PC-3 (cell line): ENCODE data around the gene SRGAP1.
"Not testable (repeated sequence)": the region's sequence is repeated elsewhere in the genome, so short reads cannot be mapped to it uniquely, and the experiment has no call there.

Experiments used
- EZH2 ChIP-seq: fragments of 300-600 bp; sonication (generic); IDR thresholded peaks from one replicate; pipeline ENCODE4 v1.6.1; 2017; ENCODE audit warnings: antibody characterized with exemption, mild to moderate bottlenecking, low read length; ENCODE audit not compliant: unreplicated experiment
- TF ChIP-seq, protein P1 (sequence below): fragments of 300-600 bp; sonication (generic); conservative IDR thresholded peaks from 2 replicates; pipeline ENCODE4 v1.5.1; 2017; ENCODE audit warnings: antibody characterized with exemption, low read depth, mild to moderate bottlenecking, low read length

DNA sequence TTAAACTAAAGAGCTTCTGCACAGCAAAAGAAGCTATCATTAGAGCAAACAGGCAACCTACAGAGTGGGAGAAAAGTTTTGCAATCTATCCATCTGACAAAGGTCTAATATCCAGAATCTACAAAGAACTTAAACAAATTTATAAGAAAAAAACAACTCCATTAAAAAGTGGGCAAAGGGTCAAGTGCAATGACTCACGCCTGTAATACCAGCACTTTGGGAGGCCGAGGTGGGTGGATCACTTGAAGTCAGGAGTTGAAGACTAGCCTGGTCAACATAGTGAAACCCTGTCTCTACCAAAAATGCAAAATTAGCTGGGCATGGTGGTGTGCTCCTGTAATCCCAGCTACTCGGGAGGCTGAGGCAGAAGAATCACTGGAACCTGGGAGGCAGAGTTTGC is 322.1 kb downstream of the SRGAP1 start:
- TF ChIP-seq, protein P1, sequence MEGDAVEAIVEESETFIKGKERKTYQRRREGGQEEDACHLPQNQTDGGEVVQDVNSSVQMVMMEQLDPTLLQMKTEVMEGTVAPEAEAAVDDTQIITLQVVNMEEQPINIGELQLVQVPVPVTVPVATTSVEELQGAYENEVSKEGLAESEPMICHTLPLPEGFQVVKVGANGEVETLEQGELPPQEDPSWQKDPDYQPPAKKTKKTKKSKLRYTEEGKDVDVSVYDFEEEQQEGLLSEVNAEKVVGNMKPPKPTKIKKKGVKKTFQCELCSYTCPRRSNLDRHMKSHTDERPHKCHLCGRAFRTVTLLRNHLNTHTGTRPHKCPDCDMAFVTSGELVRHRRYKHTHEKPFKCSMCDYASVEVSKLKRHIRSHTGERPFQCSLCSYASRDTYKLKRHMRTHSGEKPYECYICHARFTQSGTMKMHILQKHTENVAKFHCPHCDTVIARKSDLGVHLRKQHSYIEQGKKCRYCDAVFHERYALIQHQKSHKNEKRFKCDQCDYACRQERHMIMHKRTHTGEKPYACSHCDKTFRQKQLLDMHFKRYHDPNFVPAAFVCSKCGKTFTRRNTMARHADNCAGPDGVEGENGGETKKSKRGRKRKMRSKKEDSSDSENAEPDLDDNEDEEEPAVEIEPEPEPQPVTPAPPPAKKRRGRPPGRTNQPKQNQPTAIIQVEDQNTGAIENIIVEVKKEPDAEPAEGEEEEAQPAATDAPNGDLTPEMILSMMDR: not testable (repeated sequence)
- TF ChIP-seq EZH2: not testable (repeated sequence)
